Neutrophil (primary cell): ENCODE results near the gene CSKMT.

Experiments used
- H3K27ac ChIP-seq: fragments of 200-600 bp; sonication (generic); 2 replicates; pipeline ENCODE4 v1.5.1; 2016; ENCODE audit warnings: mild to moderate bottlenecking, moderate library complexity
- H3K27me3 ChIP-seq: fragments of 200-600 bp; sonication (generic); 2 replicates; pipeline ENCODE4 v1.6.0; 2016; ENCODE audit warnings: mild to moderate bottlenecking
- H3K36me3 ChIP-seq: fragments of 200-600 bp; sonication (generic); 2 replicates; pipeline ENCODE4 v1.5.1; 2017
- H3K4me1 ChIP-seq, 2 experiments: fragments of 200-600 bp in 1 of 2; sonication (generic) in 1 of 2; 1 replicate in 1 of 2; 2 replicates in 1 of 2; pipeline versions ENCODE4 v1.5.1 to v1.6.1; 2013 to 2016; ENCODE audit warnings: low read depth in 1 of 2, low read length in 1 of 2, mild to moderate bottlenecking in 1 of 2, moderate library complexity in 1 of 2; ENCODE audit not compliant: control insufficient read depth in 1 of 2, insufficient read depth in 1 of 2
- H3K4me3 ChIP-seq, 2 experiments: fragments of 200-600 bp in 1 of 2; sonication (generic) in 1 of 2; 1 replicate in 1 of 2; 2 replicates in 1 of 2; pipeline ENCODE4 v1.5.1; 2013 to 2016; ENCODE audit warnings: low read depth in 1 of 2, low read length in 1 of 2, mild to moderate bottlenecking in 1 of 2, moderate library complexity in 1 of 2
- H3K9me3 ChIP-seq: fragments of 200-600 bp; sonication (generic); 2 replicates; pipeline ENCODE4 v1.5.1; 2016
- CTCF ChIP-seq: fragments of 200-600 bp; sonication (generic); IDR thresholded peaks from 2 replicates; pipeline ENCODE4 v1.5.1; 2016; ENCODE audit warnings: antibody characterized with exemption

CSKMT gene

GRCh38 chr11:62712276-62712812 is 47.2 kb downstream of the CSKMT start:
- H3K4me3 ChIP-seq, result no peak overlapping the region
- no peaks in the 10 kb centered on the region for H3K9me3 ChIP-seq
- peaks cover 65% of the 10 kb centered on the region for H3K36me3 ChIP-seq
- H3K27me3 ChIP-seq, result no peaks in the 10 kb centered on the region
- peak overlapping the region; percentile 38 for H3K27ac ChIP-seq
- no peak for TF ChIP-seq CTCF
- peaks cover 20% of the 10 kb centered on the region in 2 experiments for H3K4me1 ChIP-seq

- Histone ChIP-seq H3K27me3 (no peaks in the 10 kb centered on the region), H3K4me3 (no peak overlapping the region), H3K9me3 (no peaks in the 10 kb centered on the region), H3K27ac (peak overlapping the region; percentile 38), H3K4me1 (peaks cover 19 to 20% of the 10 kb centered on the region in 2 experiments), H3K36me3 (peaks cover 70% of the 10 kb centered on the region)
- TF ChIP-seq CTCF, result no peak
These were observed 47.7 kb downstream of the CSKMT start for GRCh38 chr11:62712861-62713260.

DNA sequence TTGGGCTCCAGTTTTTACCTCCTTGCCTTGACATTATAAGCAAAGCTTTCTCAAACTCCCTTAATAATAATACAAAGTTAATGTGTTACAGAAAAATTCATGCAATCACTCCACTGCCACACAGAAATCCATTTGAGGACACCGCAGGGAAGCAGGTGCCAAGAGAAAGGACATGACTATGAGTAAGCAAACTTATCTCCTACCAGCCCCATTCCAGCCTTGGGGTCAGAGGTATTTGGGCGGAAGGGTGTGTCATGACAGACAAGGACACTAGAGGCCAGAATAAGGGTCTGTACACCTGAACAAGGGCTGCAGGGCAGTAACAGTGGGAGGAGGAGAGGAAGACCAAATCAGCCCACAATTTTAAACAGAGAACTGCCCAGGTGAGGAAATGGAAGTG is 48.2 kb downstream of the CSKMT start:
- H3K27me3 ChIP-seq, result no peaks in the 10 kb centered on the region
- peaks cover 16 to 17% of the 10 kb centered on the region in 2 experiments for H3K4me1 ChIP-seq
- no peak overlapping the region for H3K4me3 ChIP-seq
- no peaks in the 10 kb centered on the region for H3K9me3 ChIP-seq
- peaks cover 75% of the 10 kb centered on the region for H3K36me3 ChIP-seq
- H3K27ac ChIP-seq, result peak overlapping the region; percentile 38
- TF ChIP-seq CTCF, result no peak

GRCh38 chr11:62715150-62716130 is 50.3 kb downstream of the CSKMT start:
- Histone ChIP-seq H3K36me3 (peaks cover 96% of the 10 kb centered on the region), H3K27me3 (no peaks in the 10 kb centered on the region), H3K4me1 (no peaks in the 10 kb centered on the region), H3K9me3 (no peaks in the 10 kb centered on the region), H3K27ac (no peak overlapping the region), H3K4me3 (no peak overlapping the region)
- no peak for TF ChIP-seq CTCF

GRCh38 chr11:62716206-62716605 is 51.1 kb downstream of the CSKMT start:
- peaks cover 96% of the 10 kb centered on the region for H3K36me3 ChIP-seq
- H3K4me3 ChIP-seq, result no peak overlapping the region
- no peaks in the 10 kb centered on the region for H3K9me3 ChIP-seq
- H3K4me1 ChIP-seq, result no peaks in the 10 kb centered on the region
- H3K27ac ChIP-seq, result no peak overlapping the region
- TF ChIP-seq CTCF, result no peak
- H3K27me3 ChIP-seq, result no peaks in the 10 kb centered on the region
